WTC11 (cell line): Measurements from ENCODE around the gene OGDHL.

Source experiments
- AFF4 ChIP-seq: sonication (generic); formaldehyde crosslinking; IDR thresholded peaks from 2 replicates; pipeline ENCODE4 v1.8.1; 2023; ENCODE audit warnings: mild to moderate bottlenecking, missing genetic modification reagents, borderline replicate concordance
- ATF2 ChIP-seq: sonication (generic); formaldehyde crosslinking; IDR thresholded peaks from 2 replicates; pipeline ENCODE4 v1.8.1; 2022; ENCODE audit warnings: low read depth, missing genetic modification reagents, borderline replicate concordance
- CTCF ChIP-seq: fragments of 200-600 bp; IDR thresholded peaks from 2 replicates; pipeline ENCODE4 v1.8.0; 2022; ENCODE audit warnings: antibody characterized with exemption
- ERG ChIP-seq: fragments of 250-450 bp; sonication (Bioruptor Pico); IDR thresholded peaks from 2 replicates; pipeline ENCODE4 v1.8.0; 2021; ENCODE audit warnings: mild to moderate bottlenecking
- FOXJ3 ChIP-seq: sonication (generic); formaldehyde crosslinking; IDR thresholded peaks from 2 replicates; pipeline ENCODE4 v1.9.0; 2021; ENCODE audit warnings: missing genetic modification reagents, mild to moderate bottlenecking, borderline replicate concordance
- FOXP4 ChIP-seq: sonication (generic); formaldehyde crosslinking; IDR thresholded peaks from 2 replicates; pipeline ENCODE4 v1.8.0; 2022; ENCODE audit warnings: mild to moderate bottlenecking, missing genetic modification reagents
- GABPB1 ChIP-seq: sonication (generic); formaldehyde crosslinking; IDR thresholded peaks from 2 replicates; pipeline ENCODE4 v1.8.1; 2023; ENCODE audit warnings: mild to moderate bottlenecking, missing genetic modification reagents
- KAT7 ChIP-seq: sonication (generic); formaldehyde crosslinking; IDR thresholded peaks from 2 replicates; pipeline ENCODE4 v1.8.1; 2023; ENCODE audit warnings: missing genetic modification reagents, mild to moderate bottlenecking, borderline replicate concordance
- SMAD4 ChIP-seq: sonication (generic); formaldehyde crosslinking; IDR thresholded peaks from 2 replicates; pipeline ENCODE4 v1.8.0; 2022; ENCODE audit warnings: mild to moderate bottlenecking, missing genetic modification reagents
- STAT6 ChIP-seq: sonication (generic); formaldehyde crosslinking; conservative IDR thresholded peaks from 2 replicates; pipeline ENCODE4 v1.8.1; 2023; ENCODE audit warnings: mild to moderate bottlenecking, low read depth, missing genetic modification reagents, moderate library complexity
- USF2 ChIP-seq: sonication (generic); formaldehyde crosslinking; IDR thresholded peaks from 2 replicates; pipeline ENCODE4 v1.8.1; 2023; ENCODE audit warnings: mild to moderate bottlenecking, missing genetic modification reagents, moderate library complexity
- ZNF121 ChIP-seq: sonication (generic); formaldehyde crosslinking; IDR thresholded peaks from 2 replicates; pipeline ENCODE4 v1.8.0; 2023; ENCODE audit warnings: missing genetic modification reagents

GRCh38 chr10:49768329-49768728 is 6.2 kb upstream of the OGDHL start:
- TF ChIP-seq CTCF = no peak
- no peak for TF ChIP-seq KAT7
- TF ChIP-seq AFF4 (CRISPR knock-in tag) = no peak
- TF ChIP-seq GABPB1 (CRISPR knock-in tag) = no peak
- no peak for TF ChIP-seq ATF2 (CRISPR knock-in tag)
- no peak for TF ChIP-seq STAT6 (CRISPR knock-in tag)
- TF ChIP-seq USF2 (CRISPR knock-in tag) = no peak
- no peak for TF ChIP-seq ERG (CRISPR knock-in tag)
- no peak for TF ChIP-seq FOXP4 (CRISPR knock-in tag)
- no peak for TF ChIP-seq FOXJ3 (CRISPR knock-in tag)
- TF ChIP-seq SMAD4 (CRISPR knock-in tag) = no peak
- no peak for TF ChIP-seq ZNF121 (CRISPR knock-in tag)
